SK-N-SH treated with all-trans-retinoic acid at 6 μM for 48 hours (cell line): Measurements from ENCODE around the gene SELENON.

ENCODE experiments used
- ATAC-seq: fragments of 200-7000 bp; cut with Tn5 transposase; 3 replicates; pipeline ENCODE4 v1.9.1; 2020; ENCODE audit warnings: mild to moderate bottlenecking, moderate library complexity
- ARNTL ChIP-seq: fragments of 450-650 bp; formaldehyde crosslinking; IDR thresholded peaks from 2 replicates; pipeline ENCODE4 v1.5.0; 2020; ENCODE audit warnings: low read depth, mild to moderate bottlenecking, moderate library complexity, borderline replicate concordance
- BACH2 ChIP-seq: fragments of 250-450 bp; sonication (Bioruptor Pico); IDR thresholded peaks from 2 replicates; pipeline ENCODE4 v1.9.0; 2021; ENCODE audit warnings: mild to moderate bottlenecking, borderline replicate concordance
- ESRRG ChIP-seq: fragments of 250-450 bp; sonication (Bioruptor Pico); IDR thresholded peaks from 2 replicates; pipeline ENCODE4 v1.6.1; 2021; ENCODE audit warnings: mild to moderate bottlenecking
- GLIS3 ChIP-seq: fragments of 250-450 bp; sonication (Bioruptor Pico); IDR thresholded peaks from 2 replicates; pipeline ENCODE4 v1.5.0; 2020; ENCODE audit warnings: mild to moderate bottlenecking, moderate library complexity
- ISL1 ChIP-seq: fragments of 250-450 bp; sonication (Bioruptor Pico); IDR thresholded peaks from 2 replicates; pipeline ENCODE4 v2.1.2; 2022; ENCODE audit warnings: mild to moderate bottlenecking, moderate library complexity
- PATZ1 ChIP-seq: fragments of 250-450 bp; sonication (Bioruptor Pico); IDR thresholded peaks from 2 replicates; pipeline ENCODE4 v1.8.0; 2020; ENCODE audit warnings: mild to moderate bottlenecking, moderate library complexity, borderline replicate concordance
- PPARA ChIP-seq: fragments of 250-450 bp; sonication (Bioruptor Pico); IDR thresholded peaks from 2 replicates; pipeline ENCODE4 v1.5.0; 2020; ENCODE audit warnings: mild to moderate bottlenecking, borderline replicate concordance
- RARB ChIP-seq: fragments of 250-450 bp; sonication (Bioruptor Pico); IDR thresholded peaks from 2 replicates; pipeline ENCODE4 v1.8.0; 2021; ENCODE audit warnings: mild to moderate bottlenecking, moderate library complexity
- TCF4 ChIP-seq: fragments of 250-450 bp; sonication (Bioruptor Pico); IDR thresholded peaks from 2 replicates; pipeline ENCODE4 v1.8.0; 2021; ENCODE audit warnings: mild to moderate bottlenecking, moderate library complexity, borderline replicate concordance
- TOX ChIP-seq: fragments of 250-450 bp; sonication (Bioruptor Pico); IDR thresholded peaks from 2 replicates; pipeline ENCODE4 v1.8.0; 2021; ENCODE audit warnings: mild to moderate bottlenecking, moderate library complexity, borderline replicate concordance
- ZC3H10 ChIP-seq: fragments of 250-450 bp; sonication (Bioruptor Pico); IDR thresholded peaks from 2 replicates; pipeline ENCODE4 v1.5.1; 2021; ENCODE audit warnings: mild to moderate bottlenecking, moderate library complexity
- ZFP3 ChIP-seq: fragments of 250-450 bp; sonication (Bioruptor Pico); IDR thresholded peaks from 2 replicates; pipeline ENCODE4 v1.5.0; 2020; ENCODE audit warnings: mild to moderate bottlenecking, moderate library complexity
- ZFP30 ChIP-seq: fragments of 450-650 bp; formaldehyde crosslinking; IDR thresholded peaks from 2 replicates; pipeline ENCODE4 v1.5.0; 2022; ENCODE audit warnings: mild to moderate bottlenecking, moderate library complexity
- ZNF565 ChIP-seq: fragments of 450-650 bp; formaldehyde crosslinking; conservative IDR thresholded peaks from 2 replicates; pipeline ENCODE4 v1.5.0; 2020; ENCODE audit warnings: low read depth, mild to moderate bottlenecking, moderate library complexity
- ZNF70 ChIP-seq: fragments of 450-650 bp; formaldehyde crosslinking; IDR thresholded peaks from 2 replicates; pipeline ENCODE4 v1.5.0; 2020; ENCODE audit warnings: mild to moderate bottlenecking, moderate library complexity
- ZNF8 ChIP-seq: fragments of 450-650 bp; formaldehyde crosslinking; IDR thresholded peaks from 2 replicates; pipeline ENCODE4 v1.5.0; 2020; ENCODE audit warnings: mild to moderate bottlenecking, moderate library complexity
- TF ChIP-seq, protein P1 (sequence below): fragments of 250-450 bp; sonication (Bioruptor Pico); IDR thresholded peaks from 2 replicates; pipeline ENCODE4 v1.5.0; 2020; ENCODE audit warnings: mild to moderate bottlenecking, moderate library complexity
- TF ChIP-seq, protein P2 (sequence below): fragments of 250-450 bp; sonication (Bioruptor Pico); IDR thresholded peaks from 2 replicates; pipeline ENCODE4 v1.5.1; 2020; ENCODE audit warnings: low read depth, mild to moderate bottlenecking, moderate library complexity
- TF ChIP-seq, protein P3 (sequence below): fragments of 250-450 bp; sonication (Bioruptor Pico); IDR thresholded peaks from 2 replicates; pipeline ENCODE4 v1.5.1; 2021; ENCODE audit warnings: mild to moderate bottlenecking, moderate library complexity
- TF ChIP-seq, protein P4 (sequence below): fragments of 250-450 bp; sonication (Bioruptor Pico); IDR thresholded peaks from 2 replicates; pipeline ENCODE4 v1.8.0; 2021; ENCODE audit warnings: low read depth, mild to moderate bottlenecking, moderate library complexity, borderline replicate concordance

The SELENON gene

DNA sequence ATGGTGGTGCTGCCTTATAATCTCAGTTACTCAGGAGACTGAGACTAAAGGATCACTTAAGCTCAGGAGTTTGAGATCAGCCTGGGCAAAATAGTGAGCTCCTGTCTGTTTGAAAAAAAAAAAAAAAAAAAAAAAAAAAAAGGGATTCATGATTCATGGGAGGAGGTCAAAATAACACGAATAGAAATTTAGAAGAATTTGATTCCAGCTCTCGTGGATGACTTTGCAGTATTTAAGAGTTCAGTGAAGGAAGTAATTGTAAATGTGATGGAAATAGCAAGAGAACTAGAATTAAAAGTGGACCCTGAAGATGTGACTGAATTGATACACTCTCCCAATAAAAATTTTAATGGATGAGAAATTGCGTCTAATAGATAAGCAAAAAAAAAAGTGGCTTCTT lies 43.5 kb downstream of the SELENON start (continued):
- TF ChIP-seq, protein P1, sequence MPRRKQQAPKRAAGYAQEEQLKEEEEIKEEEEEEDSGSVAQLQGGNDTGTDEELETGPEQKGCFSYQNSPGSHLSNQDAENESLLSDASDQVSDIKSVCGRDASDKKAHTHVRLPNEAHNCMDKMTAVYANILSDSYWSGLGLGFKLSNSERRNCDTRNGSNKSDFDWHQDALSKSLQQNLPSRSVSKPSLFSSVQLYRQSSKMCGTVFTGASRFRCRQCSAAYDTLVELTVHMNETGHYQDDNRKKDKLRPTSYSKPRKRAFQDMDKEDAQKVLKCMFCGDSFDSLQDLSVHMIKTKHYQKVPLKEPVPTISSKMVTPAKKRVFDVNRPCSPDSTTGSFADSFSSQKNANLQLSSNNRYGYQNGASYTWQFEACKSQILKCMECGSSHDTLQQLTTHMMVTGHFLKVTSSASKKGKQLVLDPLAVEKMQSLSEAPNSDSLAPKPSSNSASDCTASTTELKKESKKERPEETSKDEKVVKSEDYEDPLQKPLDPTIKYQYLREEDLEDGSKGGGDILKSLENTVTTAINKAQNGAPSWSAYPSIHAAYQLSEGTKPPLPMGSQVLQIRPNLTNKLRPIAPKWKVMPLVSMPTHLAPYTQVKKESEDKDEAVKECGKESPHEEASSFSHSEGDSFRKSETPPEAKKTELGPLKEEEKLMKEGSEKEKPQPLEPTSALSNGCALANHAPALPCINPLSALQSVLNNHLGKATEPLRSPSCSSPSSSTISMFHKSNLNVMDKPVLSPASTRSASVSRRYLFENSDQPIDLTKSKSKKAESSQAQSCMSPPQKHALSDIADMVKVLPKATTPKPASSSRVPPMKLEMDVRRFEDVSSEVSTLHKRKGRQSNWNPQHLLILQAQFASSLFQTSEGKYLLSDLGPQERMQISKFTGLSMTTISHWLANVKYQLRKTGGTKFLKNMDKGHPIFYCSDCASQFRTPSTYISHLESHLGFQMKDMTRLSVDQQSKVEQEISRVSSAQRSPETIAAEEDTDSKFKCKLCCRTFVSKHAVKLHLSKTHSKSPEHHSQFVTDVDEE: no peak
- TF ChIP-seq ZNF70 (CRISPR knock-in tag): no peak
- TF ChIP-seq, protein P2, sequence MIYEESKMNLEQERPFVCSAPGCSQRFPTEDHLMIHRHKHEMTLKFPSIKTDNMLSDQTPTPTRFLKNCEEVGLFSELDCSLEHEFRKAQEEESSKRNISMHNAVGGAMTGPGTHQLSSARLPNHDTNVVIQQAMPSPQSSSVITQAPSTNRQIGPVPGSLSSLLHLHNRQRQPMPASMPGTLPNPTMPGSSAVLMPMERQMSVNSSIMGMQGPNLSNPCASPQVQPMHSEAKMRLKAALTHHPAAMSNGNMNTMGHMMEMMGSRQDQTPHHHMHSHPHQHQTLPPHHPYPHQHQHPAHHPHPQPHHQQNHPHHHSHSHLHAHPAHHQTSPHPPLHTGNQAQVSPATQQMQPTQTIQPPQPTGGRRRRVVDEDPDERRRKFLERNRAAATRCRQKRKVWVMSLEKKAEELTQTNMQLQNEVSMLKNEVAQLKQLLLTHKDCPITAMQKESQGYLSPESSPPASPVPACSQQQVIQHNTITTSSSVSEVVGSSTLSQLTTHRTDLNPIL (CRISPR knock-in tag): no peak
- no peak for TF ChIP-seq ZNF565 (CRISPR knock-in tag)
- no peak for TF ChIP-seq ZC3H10
- TF ChIP-seq ISL1 (CRISPR knock-in tag): no peak
- TF ChIP-seq TOX: no peak
- TF ChIP-seq TCF4 (CRISPR knock-in tag): no peak

- TF ChIP-seq ZC3H10 (no peak), ARNTL (CRISPR knock-in tag) (no peak), ZFP3 (CRISPR knock-in tag) (no peak), ESRRG (CRISPR knock-in tag) (no peak), ZNF8 (CRISPR knock-in tag) (no peak), PATZ1 (CRISPR knock-in tag) (no peak), TOX (no peak)
- ATAC-seq: no peak
Observed at GRCh38 chr1:25844536-25845337, 44.7 kb downstream of the SELENON start.

DNA sequence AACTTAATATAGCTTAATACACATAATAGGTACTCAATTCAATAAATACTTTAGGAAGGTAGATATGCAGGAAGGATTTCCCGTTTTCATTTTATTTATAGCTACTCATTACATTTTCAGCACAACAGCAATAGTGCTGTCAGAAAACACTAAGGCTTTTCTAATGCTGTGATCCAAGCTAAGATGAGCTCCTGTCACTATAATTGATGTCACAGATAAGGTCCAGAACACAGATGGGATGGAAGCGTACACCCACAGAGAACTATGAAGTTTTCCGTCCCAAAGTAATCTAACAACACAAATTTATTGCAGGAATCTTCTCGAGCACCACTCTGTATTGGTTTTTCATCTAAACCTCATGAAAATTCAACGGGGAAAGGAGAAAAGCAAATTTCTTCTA lies 45.7 kb downstream of the SELENON start:
- TF ChIP-seq ZFP3 (CRISPR knock-in tag) (no peak), RARB (CRISPR knock-in tag) (no peak), BACH2 (CRISPR knock-in tag) (no peak), ZNF565 (CRISPR knock-in tag) (no peak)
- ATAC-seq: no peak

DNA sequence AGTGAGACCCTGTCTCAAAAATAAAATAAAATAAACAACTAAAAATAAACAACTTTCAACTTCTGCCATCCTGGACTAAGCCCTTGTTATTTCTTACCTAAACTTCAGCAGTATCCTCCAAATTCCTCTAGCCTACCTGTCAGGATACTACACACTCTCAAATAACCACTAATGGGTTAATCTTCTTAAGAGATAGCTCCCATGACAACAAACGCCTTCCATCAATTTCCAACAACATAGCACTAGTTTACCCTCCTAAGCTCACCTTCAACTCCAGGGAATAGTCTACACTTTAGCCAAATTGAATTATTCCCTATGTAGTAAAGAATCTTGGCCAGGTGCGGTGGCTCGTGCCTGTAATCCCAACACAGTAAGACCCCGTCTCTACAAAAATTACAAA lies 47.9 kb downstream of the SELENON start:
- TF ChIP-seq ARNTL (CRISPR knock-in tag): no peak
- TF ChIP-seq ISL1 (CRISPR knock-in tag): no peak
- no peak for TF ChIP-seq PPARA
- TF ChIP-seq, protein P3, sequence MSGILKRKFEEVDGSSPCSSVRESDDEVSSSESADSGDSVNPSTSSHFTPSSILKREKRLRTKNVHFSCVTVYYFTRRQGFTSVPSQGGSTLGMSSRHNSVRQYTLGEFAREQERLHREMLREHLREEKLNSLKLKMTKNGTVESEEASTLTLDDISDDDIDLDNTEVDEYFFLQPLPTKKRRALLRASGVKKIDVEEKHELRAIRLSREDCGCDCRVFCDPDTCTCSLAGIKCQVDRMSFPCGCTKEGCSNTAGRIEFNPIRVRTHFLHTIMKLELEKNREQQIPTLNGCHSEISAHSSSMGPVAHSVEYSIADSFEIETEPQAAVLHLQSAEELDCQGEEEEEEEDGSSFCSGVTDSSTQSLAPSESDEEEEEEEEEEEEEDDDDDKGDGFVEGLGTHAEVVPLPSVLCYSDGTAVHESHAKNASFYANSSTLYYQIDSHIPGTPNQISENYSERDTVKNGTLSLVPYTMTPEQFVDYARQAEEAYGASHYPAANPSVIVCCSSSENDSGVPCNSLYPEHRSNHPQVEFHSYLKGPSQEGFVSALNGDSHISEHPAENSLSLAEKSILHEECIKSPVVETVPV (CRISPR knock-in tag): no peak
- no peak for TF ChIP-seq PATZ1 (CRISPR knock-in tag)
- no peak for TF ChIP-seq GLIS3
- no peak for TF ChIP-seq ESRRG (CRISPR knock-in tag)
- no peak for TF ChIP-seq ZNF70 (CRISPR knock-in tag)
- no peak for TF ChIP-seq TOX
- TF ChIP-seq BACH2 (CRISPR knock-in tag): no peak
- TF ChIP-seq, protein P2 (CRISPR knock-in tag): no peak
- TF ChIP-seq, protein P4, sequence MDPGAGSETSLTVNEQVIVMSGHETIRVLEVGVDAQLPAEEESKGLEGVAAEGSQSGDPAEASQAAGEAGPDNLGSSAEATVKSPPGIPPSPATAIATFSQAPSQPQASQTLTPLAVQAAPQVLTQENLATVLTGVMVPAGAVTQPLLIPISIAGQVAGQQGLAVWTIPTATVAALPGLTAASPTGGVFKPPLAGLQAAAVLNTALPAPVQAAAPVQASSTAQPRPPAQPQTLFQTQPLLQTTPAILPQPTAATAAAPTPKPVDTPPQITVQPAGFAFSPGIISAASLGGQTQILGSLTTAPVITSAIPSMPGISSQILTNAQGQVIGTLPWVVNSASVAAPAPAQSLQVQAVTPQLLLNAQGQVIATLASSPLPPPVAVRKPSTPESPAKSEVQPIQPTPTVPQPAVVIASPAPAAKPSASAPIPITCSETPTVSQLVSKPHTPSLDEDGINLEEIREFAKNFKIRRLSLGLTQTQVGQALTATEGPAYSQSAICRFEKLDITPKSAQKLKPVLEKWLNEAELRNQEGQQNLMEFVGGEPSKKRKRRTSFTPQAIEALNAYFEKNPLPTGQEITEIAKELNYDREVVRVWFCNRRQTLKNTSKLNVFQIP: no peak
- no peak for TF ChIP-seq RARB (CRISPR knock-in tag)
- TF ChIP-seq ZFP3 (CRISPR knock-in tag): no peak
- TF ChIP-seq ZC3H10: no peak
- TF ChIP-seq TCF4 (CRISPR knock-in tag): no peak
- no peak for TF ChIP-seq ZFP30 (CRISPR knock-in tag)
- ATAC-seq: no peak
